Cardiac atrium fibroblast (primary cell): ENCODE measurements around the gene KIF20B. TPM values are rescaled to one million over a fixed set of nuclear protein-coding genes. Genes with fewer than 3 reads are reported as not detected.

Experiments used
- total RNA-seq: library from RNA; depleted of rRNA; stranded (reverse); fragments of >200 nt; gene quantifications from 2 replicates; pipeline ENCODE4 v1.2.3, GENCODE V29; 2015

KIF20B gene
- 2.5 and 4.7 TPM in 2 replicates for total RNA-seq

GRCh38 chr10:89701242-89702120 lies at the start of gene KIF20B:
KIF20B (plus strand) TSS chr10:89701590; CDS start chr10:89705295, 3,705 bp downstream.

Other genes with a start within 250 kb of the KIF20B start
- 3.6 and 5.8 TPM in 2 replicates for gene SLC16A12, start 166.0 kb upstream of the KIF20B start, total RNA-seq
- gene PANK1, start 56.3 kb upstream of the KIF20B start, total RNA-seq = 3.6 and 5.2 TPM in 2 replicates